IPS-15b (cell line): ENCODE measurements around the gene TBC1D24.
A peak's percentile ranks its signal among the peaks of the same experiment; 100 is the strongest.
"Not testable (repeated sequence)": the region's sequence is repeated elsewhere in the genome, so short reads cannot be mapped to it uniquely, and the experiment has no call there.

Source experiments
- H3K27me3 ChIP-seq: one replicate; pipeline ENCODE4 v1.6.1; 2013; ENCODE audit warnings: low read length; ENCODE audit not compliant: control insufficient read depth, insufficient read depth
- H3K36me3 ChIP-seq: one replicate; pipeline ENCODE4 v1.6.1; 2013; ENCODE audit warnings: low read length; ENCODE audit not compliant: control insufficient read depth, insufficient read depth
- H3K4me1 ChIP-seq: one replicate; pipeline ENCODE4 v1.6.1; 2013; ENCODE audit warnings: mild to moderate bottlenecking, low read length; ENCODE audit not compliant: control insufficient read depth, insufficient read depth
- H3K4me3 ChIP-seq: one replicate; pipeline ENCODE4 v1.5.1; 2013; ENCODE audit warnings: low read depth, low read length
- H3K9ac ChIP-seq: one replicate; pipeline ENCODE4 v1.6.1; 2013; ENCODE audit warnings: low read depth, mild to moderate bottlenecking, low read length
- H3K9me3 ChIP-seq: one replicate; pipeline ENCODE4 v1.6.1; 2013; ENCODE audit warnings: mild to moderate bottlenecking, low read length; ENCODE audit not compliant: control insufficient read depth, insufficient read depth

TBC1D24 gene

GRCh38 chr16:2531371-2531695 is 56.4 kb downstream of the TBC1D24 start, which contains the start of gene CEMP1:
TSS of gene CEMP1 (minus strand) at chr16:2531408. CDS start at chr16:2531073, 335 bp downstream.
- no peaks in the 10 kb centered on the region for H3K9me3 ChIP-seq
- peak within 1 kb of the TSS; percentile 76 for H3K4me3 ChIP-seq
- H3K4me1 ChIP-seq = no peaks in the 10 kb centered on the region
- H3K9ac ChIP-seq = peak within 1 kb of the TSS; percentile 79
- H3K27me3 ChIP-seq = no peaks in the 10 kb centered on the region
- peaks cover 29% of the 10 kb centered on the region for H3K36me3 ChIP-seq

- H3K4me3 ChIP-seq = peak overlapping the region; percentile 76
- H3K27me3 ChIP-seq = no peaks in the 10 kb centered on the region
- no peaks in the 10 kb centered on the region for H3K9me3 ChIP-seq
- peaks cover 26% of the 10 kb centered on the region for H3K36me3 ChIP-seq
- H3K4me1 ChIP-seq = no peaks in the 10 kb centered on the region
- peak overlapping the region; percentile 79 for H3K9ac ChIP-seq
Measured at GRCh38 chr16:2531696-2532493, 57.0 kb downstream of the TBC1D24 start.

GRCh38 chr16:2532494-2533141 is 57.7 kb downstream of the TBC1D24 start:
- no peaks in the 10 kb centered on the region for H3K27me3 ChIP-seq
- H3K9me3 ChIP-seq = no peaks in the 10 kb centered on the region
- peak overlapping the region; percentile 76 for H3K4me3 ChIP-seq
- no peaks in the 10 kb centered on the region for H3K4me1 ChIP-seq
- H3K9ac ChIP-seq = peak overlapping the region; percentile 79
- H3K36me3 ChIP-seq = peaks cover 24% of the 10 kb centered on the region

DNA sequence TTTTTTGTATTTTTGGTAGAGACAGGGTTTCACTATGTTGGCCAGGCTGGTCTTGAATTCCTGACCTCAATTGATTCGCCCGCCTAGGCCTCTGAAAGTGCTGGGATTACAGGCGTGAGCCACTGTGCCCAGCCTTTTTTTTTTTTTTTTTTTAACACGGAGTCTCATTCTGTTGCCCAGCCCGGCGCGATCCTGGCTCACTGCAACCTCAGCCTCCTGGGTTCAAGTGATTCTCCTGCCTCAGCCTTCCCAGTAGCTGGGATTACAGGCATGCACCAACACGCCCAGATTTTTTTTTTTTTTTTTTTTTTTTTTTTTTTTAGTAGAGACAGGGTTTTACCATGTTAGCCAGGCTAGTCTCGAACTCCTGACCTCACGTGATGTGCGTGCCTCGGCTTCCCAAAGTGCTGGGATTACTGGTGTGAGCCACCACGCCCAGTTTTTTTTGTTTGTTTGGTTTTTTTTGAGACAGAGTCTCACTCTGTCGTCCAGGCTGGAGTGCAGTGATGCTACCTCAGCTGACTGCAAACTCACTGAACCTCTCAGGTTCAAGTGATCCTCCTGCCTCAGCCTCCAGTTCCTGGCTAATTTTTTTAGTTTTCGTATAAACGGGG is 58.3 kb downstream of the TBC1D24 start:
- H3K9me3 ChIP-seq, H3K27me3 ChIP-seq, H3K9ac ChIP-seq, H3K4me1 ChIP-seq: not testable (repeated sequence)
- H3K4me3 ChIP-seq = peak overlapping the region; percentile 76
- H3K36me3 ChIP-seq = peaks cover 19% of the 10 kb centered on the region

GRCh38 chr16:2533912-2534311 is 59.0 kb downstream of the TBC1D24 start:
- Histone ChIP-seq H3K36me3 (peaks cover 13% of the 10 kb centered on the region), H3K27me3 (no peaks in the 10 kb centered on the region), H3K9me3 (no peaks in the 10 kb centered on the region), H3K9ac (no peak overlapping the region), H3K4me1 (no peaks in the 10 kb centered on the region), H3K4me3 (no peak overlapping the region)

DNA sequence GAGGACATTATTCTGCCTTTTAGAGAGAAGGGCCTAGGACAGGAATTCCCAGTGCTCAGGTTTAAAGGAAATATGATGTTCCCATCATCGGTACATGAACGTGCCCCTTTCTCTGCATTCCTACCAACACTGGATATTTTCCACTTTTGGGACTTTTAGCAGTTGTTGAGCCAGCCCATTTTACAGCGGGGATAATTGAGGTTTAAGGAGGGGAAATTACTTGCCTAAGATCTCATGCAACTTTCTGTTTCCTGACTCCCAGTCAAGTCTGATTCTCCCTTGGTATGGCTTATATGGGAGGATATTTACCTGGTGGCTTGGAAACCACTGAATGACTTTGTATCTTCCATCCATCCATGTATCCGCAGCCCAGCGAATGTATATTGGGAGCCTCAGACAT is 59.4 kb downstream of the TBC1D24 start:
- H3K27me3 ChIP-seq, H3K4me3 ChIP-seq, H3K4me1 ChIP-seq, H3K9me3 ChIP-seq, H3K36me3 ChIP-seq, H3K9ac ChIP-seq: not testable (repeated sequence)

GRCh38 chr16:2535625-2536013 is 60.7 kb downstream of the TBC1D24 start:
- Histone ChIP-seq H3K4me3 (no peak overlapping the region), H3K27me3 (no peaks in the 10 kb centered on the region), H3K36me3 (peaks cover under 1% of the 10 kb centered on the region), H3K9ac (no peak overlapping the region), H3K9me3 (no peaks in the 10 kb centered on the region), H3K4me1 (no peaks in the 10 kb centered on the region)

GRCh38 chr16:2537451-2538379 is 62.8 kb downstream of the TBC1D24 start, which contains the start of gene PDPK1:
TSS of gene PDPK1 (plus strand) at chr16:2538021. CDS start at chr16:2538113, 92 bp downstream.
- Histone ChIP-seq H3K36me3 (peaks cover 3% of the 10 kb centered on the region), H3K4me1 (no peaks in the 10 kb centered on the region), H3K9ac (no peak within 1 kb of the TSS), H3K9me3 (no peaks in the 10 kb centered on the region), H3K27me3 (no peaks in the 10 kb centered on the region), H3K4me3 (peak within 1 kb of the TSS; percentile 75)

DNA sequence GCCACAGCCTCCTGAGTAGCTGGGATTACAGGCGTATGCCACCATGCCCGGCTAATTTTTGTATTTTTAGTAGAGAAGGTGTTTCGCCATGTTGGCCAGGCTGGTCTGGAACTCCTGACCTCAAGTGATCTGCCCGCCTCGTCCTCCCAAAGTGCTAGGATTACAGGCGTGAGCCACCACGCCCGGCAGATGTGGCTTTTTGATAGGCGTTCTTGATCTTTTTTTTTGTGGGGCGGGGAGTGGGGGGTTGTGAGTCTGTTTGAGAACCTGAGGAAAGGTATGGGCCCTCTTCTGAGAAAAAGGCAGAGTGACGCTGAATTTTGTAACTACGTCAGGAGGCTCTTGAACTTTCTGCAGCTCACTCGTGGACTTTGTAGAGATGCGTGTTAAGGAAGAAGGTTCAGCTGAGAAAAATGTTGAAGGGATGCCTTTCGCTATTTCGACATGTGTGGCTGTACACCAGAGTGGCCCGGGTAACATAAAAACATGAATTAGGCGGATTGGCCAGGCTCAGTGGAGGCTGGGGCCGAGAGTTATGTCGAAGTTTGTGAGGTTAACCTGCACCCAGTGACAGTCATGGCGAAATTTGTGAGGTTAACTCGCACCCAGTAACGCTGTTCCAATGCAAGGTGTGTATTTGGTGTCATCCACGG is 64.4 kb downstream of the TBC1D24 start:
- H3K27me3 ChIP-seq, H3K4me1 ChIP-seq, H3K4me3 ChIP-seq, H3K9me3 ChIP-seq, H3K36me3 ChIP-seq, H3K9ac ChIP-seq: not testable (repeated sequence)

DNA sequence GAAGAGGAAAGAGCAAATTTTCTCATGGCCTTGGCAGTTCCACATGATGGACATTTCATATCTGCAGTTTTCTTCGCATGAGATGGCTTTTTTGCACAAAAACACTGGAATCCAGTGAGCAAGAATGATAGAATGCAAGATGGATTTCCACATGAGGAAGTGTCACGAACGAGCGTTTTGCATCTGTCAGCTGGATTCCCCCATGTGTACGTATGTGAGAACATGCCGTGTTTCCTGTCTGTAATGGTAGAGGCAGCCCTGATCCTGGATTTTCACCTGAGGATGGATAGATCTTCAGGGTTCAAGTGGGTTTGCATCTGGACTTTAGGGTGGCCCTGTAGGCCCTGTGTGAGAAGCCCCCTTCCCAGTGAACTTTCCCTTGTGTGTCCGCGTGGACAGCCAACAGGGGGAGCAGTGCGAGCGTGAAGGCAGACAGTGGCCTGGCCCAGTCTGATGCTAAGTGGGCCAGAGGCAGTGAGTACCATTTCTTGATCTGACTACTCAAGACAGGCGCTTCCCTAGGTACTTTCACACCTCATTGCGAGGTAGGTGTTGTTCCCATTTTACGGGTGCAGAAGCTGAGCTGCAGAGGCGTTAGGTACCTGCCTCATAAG is 65.0 kb downstream of the TBC1D24 start:
- H3K9ac ChIP-seq, H3K9me3 ChIP-seq, H3K36me3 ChIP-seq, H3K4me3 ChIP-seq, H3K4me1 ChIP-seq, H3K27me3 ChIP-seq: not testable (repeated sequence)

- H3K9ac ChIP-seq, H3K4me3 ChIP-seq, H3K36me3 ChIP-seq, H3K9me3 ChIP-seq, H3K27me3 ChIP-seq, H3K4me1 ChIP-seq: not testable (repeated sequence)
Measured at GRCh38 chr16:2540912-2541311, 66.0 kb downstream of the TBC1D24 start.
